Measurements from ENCODE around the gene DDX1.

- TF ChIP-seq CTCF (IDR thresholded peaks at IDR 0.05) (no peak), POLR2A (IDR thresholded peaks at IDR 0.05) (no peak)
Measured at GRCh38 chr2:15623898-15624541, 32.4 kb downstream of the DDX1 start.

Measured in uterus (tissue), 2 donors.